ENCODE measurements around the gene COP1.

COP1 gene

DNA sequence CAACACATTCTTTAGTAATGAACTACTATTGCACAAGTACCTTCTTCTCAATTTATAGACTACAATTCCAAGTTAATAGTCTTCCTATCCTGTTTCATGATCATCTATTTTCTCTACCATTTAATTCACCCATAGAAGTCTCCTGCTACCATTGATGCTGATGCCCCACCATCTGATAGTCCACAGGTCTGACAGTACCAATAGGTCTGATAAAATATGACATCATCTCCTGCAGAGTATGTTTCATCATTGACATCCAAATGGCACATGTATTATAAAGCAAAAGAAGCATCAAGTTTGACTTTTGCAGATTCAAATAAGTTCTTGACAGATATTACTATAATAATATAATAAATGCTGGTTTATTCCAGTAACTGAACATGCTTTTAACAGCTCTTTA, 5.5 kb downstream of the COP1 start:
- TF ChIP-seq, protein P1, sequence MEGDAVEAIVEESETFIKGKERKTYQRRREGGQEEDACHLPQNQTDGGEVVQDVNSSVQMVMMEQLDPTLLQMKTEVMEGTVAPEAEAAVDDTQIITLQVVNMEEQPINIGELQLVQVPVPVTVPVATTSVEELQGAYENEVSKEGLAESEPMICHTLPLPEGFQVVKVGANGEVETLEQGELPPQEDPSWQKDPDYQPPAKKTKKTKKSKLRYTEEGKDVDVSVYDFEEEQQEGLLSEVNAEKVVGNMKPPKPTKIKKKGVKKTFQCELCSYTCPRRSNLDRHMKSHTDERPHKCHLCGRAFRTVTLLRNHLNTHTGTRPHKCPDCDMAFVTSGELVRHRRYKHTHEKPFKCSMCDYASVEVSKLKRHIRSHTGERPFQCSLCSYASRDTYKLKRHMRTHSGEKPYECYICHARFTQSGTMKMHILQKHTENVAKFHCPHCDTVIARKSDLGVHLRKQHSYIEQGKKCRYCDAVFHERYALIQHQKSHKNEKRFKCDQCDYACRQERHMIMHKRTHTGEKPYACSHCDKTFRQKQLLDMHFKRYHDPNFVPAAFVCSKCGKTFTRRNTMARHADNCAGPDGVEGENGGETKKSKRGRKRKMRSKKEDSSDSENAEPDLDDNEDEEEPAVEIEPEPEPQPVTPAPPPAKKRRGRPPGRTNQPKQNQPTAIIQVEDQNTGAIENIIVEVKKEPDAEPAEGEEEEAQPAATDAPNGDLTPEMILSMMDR (IDR thresholded peaks at IDR 0.05; ENCODE audit: low read depth, low read length): no peak
- no peak for DNase-seq (ENCODE audit: low read depth, low spot score)
- no peak overlapping the region for H3K4me3 ChIP-seq (ENCODE audit: low read depth, low read length)
- in situ Hi-C loops (cut with HindIII; ENCODE audit: low sequenced_read_pairs): no loop called here

DNA sequence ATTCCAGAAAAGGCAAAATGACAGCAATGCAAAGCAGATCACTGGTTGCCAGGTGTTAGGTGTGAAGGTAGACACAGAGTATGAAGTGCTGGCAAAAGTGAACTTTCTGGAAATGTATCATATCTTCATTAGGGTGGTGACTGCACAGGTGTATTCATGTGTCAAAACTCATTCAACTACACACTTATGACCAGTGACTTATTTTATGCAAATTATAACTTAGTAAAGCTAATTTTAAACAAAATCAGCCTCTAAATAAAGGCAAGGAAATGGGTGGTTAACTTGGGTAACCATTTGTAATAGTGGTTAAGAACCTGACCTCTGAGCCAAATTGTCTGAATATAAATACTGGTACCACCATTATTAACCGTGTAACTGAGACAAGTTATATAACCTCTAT, 7.4 kb downstream of the COP1 start:
- TF ChIP-seq, protein P1 (IDR thresholded peaks at IDR 0.05; ENCODE audit: low read depth, low read length): no peak
- H3K4me3 ChIP-seq (ENCODE audit: low read depth, low read length): no peak overlapping the region
- DNase-seq (ENCODE audit: low read depth, low spot score): no peak
- in situ Hi-C loops (cut with HindIII; ENCODE audit: low sequenced_read_pairs): no loop called here

- DNase-seq (ENCODE audit: low read depth, low spot score): no peak
- TF ChIP-seq, protein P1 (IDR thresholded peaks at IDR 0.05; ENCODE audit: low read depth, low read length): no peak
- in situ Hi-C loops (cut with HindIII; ENCODE audit: low sequenced_read_pairs): no loop called here
- no peak overlapping the region for H3K4me3 ChIP-seq (ENCODE audit: low read depth, low read length)
These were observed 8.7 kb downstream of the COP1 start for GRCh38 chr1:176198413-176198812.

GRCh38 chr1:176196728-176197127, 10.4 kb downstream of the COP1 start:
- DNase-seq (ENCODE audit: low read depth, low spot score): no peak
- in situ Hi-C loops (cut with HindIII; ENCODE audit: low sequenced_read_pairs): no loop called here
- TF ChIP-seq, protein P1 (IDR thresholded peaks at IDR 0.05; ENCODE audit: low read depth, low read length): no peak
- H3K4me3 ChIP-seq (ENCODE audit: low read depth, low read length): no peak overlapping the region

DNA sequence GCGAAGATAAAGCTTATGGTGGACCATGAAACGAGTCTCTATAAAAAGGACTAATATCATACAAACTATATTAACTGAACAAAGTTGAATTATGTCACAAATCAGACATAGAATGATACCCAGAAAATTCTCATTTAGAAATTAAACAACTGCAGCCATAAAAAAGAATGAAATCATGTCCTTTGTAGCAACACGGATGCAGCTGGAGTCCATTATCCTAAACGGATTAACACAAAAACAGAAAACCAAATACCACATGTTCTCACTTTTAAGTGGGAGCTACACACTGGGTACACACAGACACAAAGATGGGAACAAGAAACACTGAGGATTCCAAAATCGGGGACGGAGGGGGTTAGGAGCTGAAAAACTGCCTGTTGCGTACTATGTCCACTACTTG, 11.5 kb downstream of the COP1 start:
- TF ChIP-seq, protein P1 (IDR thresholded peaks at IDR 0.05; ENCODE audit: low read depth, low read length): no peak
- no peak for DNase-seq (ENCODE audit: low read depth, low spot score)
- in situ Hi-C loops (cut with HindIII; ENCODE audit: low sequenced_read_pairs): no loop called here
- H3K4me3 ChIP-seq (ENCODE audit: low read depth, low read length): no peak overlapping the region

GRCh38 chr1:176193663-176194062, 13.4 kb downstream of the COP1 start:
- in situ Hi-C loops (cut with HindIII; ENCODE audit: low sequenced_read_pairs): no loop called here
- no peak overlapping the region for H3K4me3 ChIP-seq (ENCODE audit: low read depth, low read length)
- TF ChIP-seq, protein P1 (IDR thresholded peaks at IDR 0.05; ENCODE audit: low read depth, low read length): no peak
- DNase-seq (ENCODE audit: low read depth, low spot score): no peak

DNA sequence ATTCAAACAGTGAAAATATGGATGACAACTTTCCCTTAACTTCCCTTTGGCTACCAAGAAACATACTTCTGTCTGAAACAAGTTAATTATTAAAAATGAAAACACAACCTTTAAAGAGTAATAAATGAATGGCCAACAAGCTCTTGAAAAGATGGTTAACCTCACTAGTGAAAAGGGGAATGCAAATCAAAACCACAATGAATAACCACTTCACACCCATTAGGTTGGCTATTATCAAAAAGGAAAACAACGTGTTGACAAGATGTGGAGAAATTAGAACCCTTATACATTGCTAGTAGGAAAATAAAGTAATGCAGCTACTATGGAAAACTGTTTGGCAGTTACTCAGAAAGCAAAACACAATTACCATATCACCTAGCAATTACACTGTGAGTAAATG, 14.1 kb downstream of the COP1 start:
- H3K4me3 ChIP-seq (ENCODE audit: low read depth, low read length): no peak overlapping the region
- DNase-seq (ENCODE audit: low read depth, low spot score): no peak
- in situ Hi-C loops (cut with HindIII; ENCODE audit: low sequenced_read_pairs): no loop called here
- TF ChIP-seq, protein P1 (IDR thresholded peaks at IDR 0.05; ENCODE audit: low read depth, low read length): no peak

All from astrocyte of the spinal cord (primary cell).